ENCODE data around the gene ZFP92. TPM values are rescaled to one million over a fixed set of nuclear protein-coding genes. Genes with fewer than 3 reads are reported as not detected.

ZFP92 gene
- total RNA-seq, 2 donors from 2014 or later = 2.1 to 3.3 TPM

DNA sequence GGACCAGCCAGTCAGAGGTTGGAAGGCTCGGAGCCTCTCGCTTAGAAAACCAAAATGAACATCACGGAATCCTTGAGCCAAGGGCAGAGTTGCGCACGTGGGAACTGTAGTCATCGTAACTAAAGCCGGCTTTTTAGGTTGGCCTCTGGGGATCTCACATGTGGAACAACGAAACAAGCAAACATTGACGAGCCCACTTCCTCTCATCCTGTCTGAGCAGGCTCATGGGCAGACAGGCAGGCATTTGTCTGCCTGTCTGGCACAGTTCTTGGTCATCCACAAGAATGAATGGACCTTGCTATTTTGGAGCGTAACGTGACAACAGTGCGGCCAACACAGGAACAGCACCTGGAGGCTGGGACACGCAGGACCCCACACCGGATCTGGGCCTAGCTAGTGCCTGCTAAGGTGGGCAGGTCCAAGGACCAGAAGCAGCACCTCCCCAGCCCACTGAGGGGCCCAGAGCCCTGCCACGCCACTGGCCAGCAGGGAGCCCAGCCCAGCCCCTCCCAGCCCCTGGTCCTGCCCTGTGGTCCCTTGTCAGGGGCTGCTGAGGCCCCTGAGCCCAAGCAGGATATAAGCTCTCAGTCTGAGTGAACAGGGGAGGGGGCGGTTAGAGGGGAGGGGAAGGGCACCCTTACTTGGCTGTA is 43.8 kb downstream of the ZFP92 start:
- no peak overlapping the region for H3K4me3 Mint-ChIP-seq
- H3K27ac Mint-ChIP-seq = no peak overlapping the region
- H3K27me3 Mint-ChIP-seq = no peaks in the 10 kb centered on the region
- no peaks in the 10 kb centered on the region for H3K9me3 Mint-ChIP-seq
- H3K36me3 Mint-ChIP-seq = peaks cover 7% of the 10 kb centered on the region
- peak; percentile 45 for DNase-seq (ENCODE audit: low spot score)
- H3K4me1 Mint-ChIP-seq (ENCODE audit: low read depth in 2 of 2) = no peaks in the 10 kb centered on the region
- ATAC-seq = no peak

DNA sequence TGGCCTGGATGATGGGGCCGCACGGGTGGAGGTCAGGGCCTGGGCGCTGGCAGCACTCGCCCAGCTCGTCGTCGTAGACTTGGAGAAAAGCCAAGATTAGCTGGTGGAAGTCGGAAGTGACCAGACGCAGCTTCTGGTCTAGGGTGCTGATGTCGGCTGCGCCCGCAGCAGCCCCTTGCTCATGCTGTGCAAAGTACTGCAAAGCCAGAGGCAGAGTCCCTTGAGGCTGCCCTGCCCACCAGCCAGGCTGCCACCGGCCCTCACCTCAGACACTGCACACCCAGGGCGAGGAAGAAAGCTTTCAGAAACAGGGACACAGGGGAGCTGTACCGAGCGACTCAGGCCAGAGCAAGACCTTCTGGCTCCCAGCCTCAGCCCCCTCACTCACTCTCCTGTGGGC is 44.3 kb downstream of the ZFP92 start:
- no peak overlapping the region for H3K4me3 Mint-ChIP-seq

DNA sequence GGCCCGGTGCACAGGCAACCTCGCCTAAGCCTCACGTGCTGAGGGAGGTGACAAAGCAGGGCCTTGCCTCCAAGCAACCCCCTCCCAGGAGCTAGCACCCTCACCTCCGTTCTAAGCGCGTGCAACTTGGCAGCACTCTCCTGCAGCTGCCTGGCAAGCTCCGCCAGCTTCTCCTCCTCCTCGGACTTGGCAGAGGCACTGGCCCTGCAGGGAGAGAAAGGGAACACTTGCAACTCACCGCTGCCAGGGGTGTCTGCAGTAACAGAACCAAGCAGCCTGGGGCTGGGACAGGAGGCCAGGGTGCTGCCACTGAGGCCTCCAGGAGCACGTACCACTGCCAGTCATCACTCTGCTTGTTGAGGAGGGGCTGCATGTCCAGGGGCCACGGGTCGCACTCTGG is 44.9 kb downstream of the ZFP92 start:
- no peak overlapping the region for H3K27ac Mint-ChIP-seq
- ATAC-seq = no peak

More for the DNA sequence above, 44.3 kb downstream of the ZFP92 start:
- Mint-ChIP-seq H3K9me3 (no peaks in the 10 kb centered on the region), H3K27me3 (no peaks in the 10 kb centered on the region), H3K4me1 (ENCODE audit: low read depth in 2 of 2) (no peaks in the 10 kb centered on the region), H3K27ac (no peak overlapping the region), H3K36me3 (peaks cover 7% of the 10 kb centered on the region)
- ATAC-seq = no peak
- peak; percentile 10 for DNase-seq (ENCODE audit: low spot score)

DNA sequence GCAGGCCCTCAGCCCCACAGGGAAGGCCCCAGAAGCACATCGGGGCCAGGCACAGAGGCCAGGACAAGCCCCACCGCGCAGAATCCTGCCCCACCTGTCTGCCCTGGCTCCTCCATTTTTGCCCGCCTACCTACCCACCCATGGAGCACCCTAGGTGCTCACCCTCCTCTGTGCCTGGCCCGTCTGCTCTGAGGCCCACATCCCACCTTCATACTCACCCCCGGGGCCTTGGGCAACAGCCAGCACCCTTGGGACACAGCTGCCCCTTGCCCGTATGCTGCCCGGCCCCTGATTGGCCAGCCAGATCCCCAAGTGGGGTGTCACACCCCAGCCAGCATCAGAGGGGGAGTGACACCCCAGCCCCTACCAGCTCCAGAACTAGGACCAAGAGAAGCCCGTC is 45.4 kb downstream of the ZFP92 start:
- no peak overlapping the region for H3K4me3 Mint-ChIP-seq
- H3K36me3 Mint-ChIP-seq = peaks cover 7% of the 10 kb centered on the region
- H3K4me1 Mint-ChIP-seq (ENCODE audit: low read depth in 2 of 2) = no peaks in the 10 kb centered on the region
- ATAC-seq = no peak
- no peak overlapping the region for H3K27ac Mint-ChIP-seq
- H3K9me3 Mint-ChIP-seq = no peaks in the 10 kb centered on the region
- H3K27me3 Mint-ChIP-seq = no peaks in the 10 kb centered on the region
- no peak for DNase-seq (ENCODE audit: low spot score)

More for the DNA sequence above, 44.9 kb downstream of the ZFP92 start:
- Mint-ChIP-seq H3K4me3 (no peak overlapping the region), H3K4me1 (ENCODE audit: low read depth in 2 of 2) (no peaks in the 10 kb centered on the region), H3K9me3 (no peaks in the 10 kb centered on the region), H3K27me3 (no peaks in the 10 kb centered on the region), H3K36me3 (peaks cover 7% of the 10 kb centered on the region)
- DNase-seq (ENCODE audit: low spot score) = peak; percentile 45

DNA sequence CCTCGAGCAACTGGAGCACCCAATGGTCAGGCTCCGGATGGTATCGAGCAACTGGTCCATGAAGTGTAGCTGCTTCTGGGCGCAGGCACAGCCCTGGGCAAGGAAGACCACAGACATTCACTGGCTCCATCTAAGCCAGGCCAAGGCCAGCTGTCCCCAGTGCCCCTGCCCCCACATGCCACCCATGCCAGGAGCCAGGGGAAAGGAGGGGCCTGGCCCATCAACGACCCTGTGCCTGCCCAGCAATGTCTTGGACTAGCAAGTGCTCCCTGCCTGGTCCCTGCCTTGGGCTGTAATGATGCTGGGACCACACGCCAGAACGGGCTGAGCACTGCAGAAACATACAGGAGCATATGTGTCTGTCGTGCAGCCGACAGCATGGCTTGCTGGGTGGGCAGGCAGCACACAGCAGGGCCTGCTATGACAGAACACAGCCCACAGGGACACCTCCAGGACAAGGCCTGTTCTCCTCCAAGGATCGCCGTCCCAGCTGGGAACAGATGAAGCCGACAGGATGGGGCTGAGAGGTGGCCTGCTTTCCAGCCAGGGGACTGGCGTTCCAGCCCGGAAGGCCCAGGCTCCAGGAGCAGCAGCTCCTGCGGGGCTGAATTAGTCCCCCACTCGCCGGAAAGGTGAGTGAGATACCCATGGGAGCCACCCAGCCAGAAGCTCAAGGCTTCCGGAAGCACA is 46.0 kb downstream of the ZFP92 start:
- DNase-seq (ENCODE audit: low spot score) (peak; percentile 52), ATAC-seq (no peak)
- Mint-ChIP-seq H3K27me3 (no peaks in the 10 kb centered on the region), H3K4me1 (ENCODE audit: low read depth in 2 of 2) (no peaks in the 10 kb centered on the region), H3K9me3 (no peaks in the 10 kb centered on the region), H3K36me3 (peaks cover 7% of the 10 kb centered on the region), H3K4me3 (no peak overlapping the region), H3K27ac (no peak overlapping the region)

DNA sequence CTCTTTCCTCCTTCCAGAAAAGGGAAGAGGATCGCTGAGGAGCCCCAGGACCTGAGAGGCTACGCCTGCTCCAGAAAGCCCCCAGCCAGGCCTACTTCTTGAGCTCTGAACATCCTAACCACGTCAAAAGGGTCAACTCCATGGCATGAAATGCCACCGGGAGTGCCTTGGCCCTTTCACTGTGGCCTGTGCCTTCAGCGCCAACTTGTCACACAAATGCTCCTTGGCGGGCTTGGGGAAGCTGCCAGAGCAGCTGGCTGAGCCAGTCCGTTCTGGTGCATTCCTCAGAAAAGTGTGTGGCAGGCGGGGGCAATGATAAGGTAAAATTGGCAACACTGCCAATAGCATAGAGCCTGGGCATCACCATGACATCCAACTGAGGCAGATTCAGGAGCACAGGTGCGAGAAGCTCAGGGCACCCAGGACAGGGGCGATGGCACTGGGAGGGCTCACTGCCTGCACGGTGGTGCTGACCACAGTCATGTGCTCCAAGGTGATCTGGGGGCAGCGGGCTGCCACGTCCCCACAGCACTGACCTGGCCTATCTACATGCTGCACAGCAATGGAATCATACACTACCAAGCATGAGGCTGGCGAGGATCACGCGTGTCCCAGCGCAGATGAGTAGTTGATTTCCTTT is 46.7 kb downstream of the ZFP92 start:
- peaks cover 7% of the 10 kb centered on the region for H3K36me3 Mint-ChIP-seq
- no peaks in the 10 kb centered on the region for H3K4me1 Mint-ChIP-seq (ENCODE audit: low read depth in 2 of 2)
- H3K4me3 Mint-ChIP-seq = no peak overlapping the region
- H3K27ac Mint-ChIP-seq = no peak overlapping the region
- H3K9me3 Mint-ChIP-seq = no peaks in the 10 kb centered on the region
- H3K27me3 Mint-ChIP-seq = no peaks in the 10 kb centered on the region
- peak; percentile 44 for DNase-seq (ENCODE audit: low spot score)
- ATAC-seq = no peak

DNA sequence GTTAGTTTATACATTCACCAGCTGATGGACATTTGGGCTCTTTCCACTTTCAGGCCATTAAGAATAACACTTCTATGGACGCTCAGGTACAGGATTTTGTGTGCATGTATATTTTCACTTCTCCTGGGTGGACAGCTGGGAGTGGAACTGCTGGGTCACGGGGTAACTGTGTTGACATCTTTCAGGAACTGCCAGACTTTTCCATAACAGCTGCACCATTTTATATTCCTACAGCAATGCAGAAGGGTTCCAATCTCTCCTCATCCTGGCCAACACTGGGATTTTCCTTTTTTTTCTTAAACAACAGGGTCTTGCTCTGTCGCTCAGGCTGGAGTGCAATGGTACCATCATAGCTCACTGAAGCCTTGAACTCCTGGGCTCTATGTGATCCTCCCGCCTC is 47.2 kb downstream of the ZFP92 start:
- H3K36me3 Mint-ChIP-seq = peaks cover 7% of the 10 kb centered on the region

DNA sequence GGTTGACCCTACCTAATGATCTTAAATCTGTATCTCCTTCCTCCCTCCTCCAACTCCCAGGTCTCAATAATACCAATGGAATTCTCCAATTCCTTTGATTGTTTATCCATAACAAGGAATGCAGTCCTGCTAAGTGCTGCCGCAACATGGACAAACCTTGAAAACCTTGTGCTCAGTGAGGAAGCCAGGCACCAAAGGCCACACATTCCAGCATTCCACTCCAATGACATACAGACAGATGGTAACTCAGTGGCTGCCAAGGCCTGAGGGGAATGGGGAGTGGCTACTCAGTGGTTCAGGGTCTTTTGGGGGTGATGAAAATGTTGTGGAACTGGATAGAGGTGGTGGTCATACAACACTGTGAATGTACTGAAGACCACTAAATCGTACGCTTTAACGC is 48.7 kb downstream of the ZFP92 start:
- Mint-ChIP-seq H3K27ac (no peak overlapping the region), H3K27me3 (no peaks in the 10 kb centered on the region), H3K4me1 (ENCODE audit: low read depth in 2 of 2) (no peaks in the 10 kb centered on the region), H3K4me3 (no peak overlapping the region), H3K36me3 (peaks cover 7% of the 10 kb centered on the region), H3K9me3 (no peaks in the 10 kb centered on the region)
- ATAC-seq = no peak
- DNase-seq (ENCODE audit: low spot score) = peak; percentile 18

More for the DNA sequence above, 47.2 kb downstream of the ZFP92 start:
- ATAC-seq (no peak), DNase-seq (ENCODE audit: low spot score) (no peak)
- Mint-ChIP-seq H3K4me1 (ENCODE audit: low read depth in 2 of 2) (no peaks in the 10 kb centered on the region), H3K9me3 (no peaks in the 10 kb centered on the region), H3K4me3 (no peak overlapping the region), H3K27ac (no peak overlapping the region), H3K27me3 (no peaks in the 10 kb centered on the region)

DNA sequence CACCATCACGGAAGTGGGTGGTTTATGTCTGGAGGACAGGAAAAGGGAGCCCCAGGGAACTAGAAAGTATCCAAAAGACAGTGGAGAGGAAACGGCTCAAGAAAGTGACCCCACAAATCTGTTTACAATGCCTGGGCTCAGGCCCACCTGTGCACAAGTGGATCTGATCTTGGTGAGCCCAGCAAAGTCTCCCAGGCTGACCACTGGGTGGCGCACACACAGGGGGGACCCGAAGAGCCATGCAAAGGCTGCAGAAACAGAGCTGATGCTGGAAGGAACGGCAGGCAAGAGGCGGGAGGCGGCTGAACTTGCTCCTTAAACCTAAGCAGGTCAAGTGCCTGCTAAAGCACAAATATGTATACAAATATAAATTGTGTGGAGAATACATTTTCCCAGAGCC is 49.6 kb downstream of the ZFP92 start:
- ATAC-seq = no peak
- DNase-seq (ENCODE audit: low spot score) = peak; percentile 53
- Mint-ChIP-seq H3K27ac (no peak overlapping the region), H3K4me1 (ENCODE audit: low read depth in 2 of 2) (no peaks in the 10 kb centered on the region), H3K27me3 (no peaks in the 10 kb centered on the region), H3K4me3 (no peak overlapping the region), H3K36me3 (peaks cover 7% of the 10 kb centered on the region), H3K9me3 (no peaks in the 10 kb centered on the region)

Other genes starting within 250 kb of the ZFP92 start
- gene MAGEA1, start 232.2 kb upstream of the ZFP92 start, total RNA-seq = not detected
- not detected for gene PNMA6F, start 89.7 kb upstream of the ZFP92 start, total RNA-seq
- gene ZNF275, start 77.3 kb upstream of the ZFP92 start, total RNA-seq = 10 to 100 TPM; 13.2 to 15.1 TPM
- gene PNMA6E, start 10.1 kb upstream of the ZFP92 start, total RNA-seq = not detected
- 1 to 10 TPM; 1.4 to 4.5 TPM for gene TREX2, start 34.6 kb downstream of the ZFP92 start, total RNA-seq
- 10 to 100 TPM; 39.0 to 70.6 TPM for gene HAUS7, start 59.1 kb downstream of the ZFP92 start, total RNA-seq
- gene BGN, start 83.5 kb downstream of the ZFP92 start, total RNA-seq = not detected
- gene ATP2B3, start 106.2 kb downstream of the ZFP92 start, total RNA-seq = not detected
- gene CCNQ, start 187.7 kb downstream of the ZFP92 start, total RNA-seq = 10 to 100 TPM; 16.4 to 30.7 TPM
- gene DUSP9, start 235.7 kb downstream of the ZFP92 start, total RNA-seq = not detected